Esophagus squamous epithelium (tissue), 4 donors: ENCODE measurements around the gene BUB1.

ENCODE experiments used
- POLR2A ChIP-seq, 4 donors: fragments of 450-650 bp; IDR thresholded peaks; one replicate each; pipeline ENCODE4 v1.6.1; 2017; ENCODE audit warnings: antibody characterized with exemption in 4 of 4, mild to moderate bottlenecking in 4 of 4, moderate library complexity in 3 of 4
- TF ChIP-seq, protein P1 (sequence below), 6 experiments: fragments of 450-650 bp in 4 of 6; fragments of 200-600 bp in 2 of 6; sonication (generic) in 2 of 6; IDR thresholded peaks; one replicate each; pipeline ENCODE4 v1.5.1; 2016 to 2019; ENCODE audit warnings: antibody characterized with exemption in 6 of 6, mild to moderate bottlenecking in 4 of 6, moderate library complexity in 4 of 6

DNA sequence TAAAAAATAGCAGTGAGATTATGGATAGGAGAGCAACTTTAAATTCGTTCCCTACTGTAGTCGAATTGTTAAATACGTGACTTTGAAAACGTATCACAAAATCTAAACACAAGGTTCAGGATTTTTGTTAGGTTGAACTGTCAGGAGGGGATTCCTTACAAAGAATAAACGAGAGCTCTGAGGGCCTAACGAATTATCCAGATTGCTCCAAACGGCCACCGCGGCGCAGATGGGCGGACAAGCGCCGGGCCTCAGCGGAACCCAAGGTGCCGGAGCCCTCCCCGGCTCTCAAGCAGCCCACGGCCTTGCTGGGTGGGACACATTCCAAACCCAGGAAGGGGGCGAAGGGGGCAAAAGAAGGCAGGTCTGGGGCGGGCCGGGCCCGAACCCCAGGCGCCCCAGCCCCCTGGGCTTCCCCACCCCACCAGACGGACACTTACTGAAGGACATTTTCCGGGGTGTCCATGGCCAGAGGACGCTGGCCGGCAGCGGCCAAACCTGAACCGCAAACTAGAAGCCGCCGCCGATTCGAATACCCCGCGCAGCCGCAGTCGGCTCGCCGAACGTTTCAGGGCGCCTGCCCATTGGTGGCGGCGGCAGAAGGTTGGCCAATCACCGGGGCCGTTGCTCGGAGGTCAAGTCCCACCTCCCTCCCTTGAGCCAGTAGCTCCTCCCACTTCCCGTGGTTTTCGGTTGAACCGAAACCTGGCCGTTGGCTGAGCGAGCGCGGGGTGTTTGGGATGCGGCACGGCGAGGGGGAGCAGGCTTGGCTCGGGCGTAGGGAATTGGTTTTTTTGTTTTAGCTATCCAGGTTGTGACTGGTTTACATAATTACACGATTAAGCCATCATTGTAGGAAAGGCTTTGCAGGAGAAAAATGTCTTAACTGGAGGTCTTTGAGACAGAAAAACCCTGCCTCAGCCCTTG is at the start of gene BUB1:
- TF ChIP-seq, protein P1, sequence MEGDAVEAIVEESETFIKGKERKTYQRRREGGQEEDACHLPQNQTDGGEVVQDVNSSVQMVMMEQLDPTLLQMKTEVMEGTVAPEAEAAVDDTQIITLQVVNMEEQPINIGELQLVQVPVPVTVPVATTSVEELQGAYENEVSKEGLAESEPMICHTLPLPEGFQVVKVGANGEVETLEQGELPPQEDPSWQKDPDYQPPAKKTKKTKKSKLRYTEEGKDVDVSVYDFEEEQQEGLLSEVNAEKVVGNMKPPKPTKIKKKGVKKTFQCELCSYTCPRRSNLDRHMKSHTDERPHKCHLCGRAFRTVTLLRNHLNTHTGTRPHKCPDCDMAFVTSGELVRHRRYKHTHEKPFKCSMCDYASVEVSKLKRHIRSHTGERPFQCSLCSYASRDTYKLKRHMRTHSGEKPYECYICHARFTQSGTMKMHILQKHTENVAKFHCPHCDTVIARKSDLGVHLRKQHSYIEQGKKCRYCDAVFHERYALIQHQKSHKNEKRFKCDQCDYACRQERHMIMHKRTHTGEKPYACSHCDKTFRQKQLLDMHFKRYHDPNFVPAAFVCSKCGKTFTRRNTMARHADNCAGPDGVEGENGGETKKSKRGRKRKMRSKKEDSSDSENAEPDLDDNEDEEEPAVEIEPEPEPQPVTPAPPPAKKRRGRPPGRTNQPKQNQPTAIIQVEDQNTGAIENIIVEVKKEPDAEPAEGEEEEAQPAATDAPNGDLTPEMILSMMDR (IDR thresholded peaks at IDR 0.05) = no peak
- peak in 3 of 4 donors; percentile 53 to 85 (median 71) for TF ChIP-seq POLR2A (IDR thresholded peaks at IDR 0.05)
